ENCODE data around the gene TMEM134. TPM values are rescaled to one million over a fixed set of nuclear protein-coding genes. Genes with fewer than 3 reads are reported as not detected.

The TMEM134 gene
- total RNA-seq, 1 experiment from 2014 or later: 7.6 TPM

DNA sequence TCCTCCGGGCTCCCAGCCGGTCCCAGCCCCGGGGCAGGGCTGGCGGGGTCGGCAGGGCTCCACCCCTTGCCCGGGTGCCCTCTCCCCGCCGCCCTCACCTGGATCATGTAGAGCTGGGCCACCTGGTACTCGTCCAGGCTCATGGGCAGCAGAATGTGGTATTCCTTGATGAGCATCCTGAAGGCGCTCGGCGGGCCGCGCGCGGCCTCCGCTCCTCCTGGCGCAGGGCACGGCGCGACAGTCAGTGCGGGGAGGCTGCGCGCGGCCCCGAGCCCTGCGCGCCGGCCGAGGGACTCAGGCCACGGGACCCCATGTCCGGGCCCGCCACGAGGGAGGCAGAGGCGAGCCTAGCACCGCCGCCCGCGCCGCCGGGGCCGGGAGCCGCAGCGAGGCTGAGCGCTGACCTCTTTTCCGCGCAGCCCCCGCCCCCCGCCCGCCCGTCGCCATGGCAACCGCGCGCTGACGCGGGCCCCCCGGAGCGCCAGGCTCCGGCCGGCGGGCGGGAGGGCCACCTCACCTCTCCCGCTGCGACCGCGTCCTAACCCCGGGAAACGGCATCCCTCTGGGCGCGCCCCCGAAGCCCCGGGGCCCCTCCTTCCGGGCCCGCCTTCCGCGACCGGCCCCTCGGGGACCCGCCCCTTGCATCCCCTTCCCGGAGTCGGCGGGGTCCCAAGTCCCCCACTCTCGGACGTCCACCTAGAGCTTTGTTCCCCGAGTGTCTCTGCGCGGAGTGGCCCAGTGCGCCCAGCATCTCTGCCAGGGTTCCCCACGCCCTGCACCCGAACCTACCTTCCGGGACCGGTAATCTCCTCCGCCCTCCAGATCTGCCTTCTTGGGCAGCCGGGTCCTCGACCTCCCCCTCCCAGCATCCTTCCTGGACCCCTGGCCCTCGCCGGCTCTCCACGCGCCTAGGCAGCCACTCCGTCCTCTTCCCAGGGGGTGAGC lies 35.2 kb upstream of the TMEM134 start:
- H3K4me3 ChIP-seq: peak overlapping the region; percentile 62
- H3K4me1 ChIP-seq: no peaks in the 10 kb centered on the region
- DNase-seq: peak in 1 of 2 experiments; percentile 23
- H3K36me3 ChIP-seq: no peaks in the 10 kb centered on the region
- H3K9me3 ChIP-seq (replicated peaks): no peaks in the 10 kb centered on the region
- no peaks in the 10 kb centered on the region for H3K27me3 ChIP-seq
- no peak overlapping the region for H3K27ac ChIP-seq

DNA sequence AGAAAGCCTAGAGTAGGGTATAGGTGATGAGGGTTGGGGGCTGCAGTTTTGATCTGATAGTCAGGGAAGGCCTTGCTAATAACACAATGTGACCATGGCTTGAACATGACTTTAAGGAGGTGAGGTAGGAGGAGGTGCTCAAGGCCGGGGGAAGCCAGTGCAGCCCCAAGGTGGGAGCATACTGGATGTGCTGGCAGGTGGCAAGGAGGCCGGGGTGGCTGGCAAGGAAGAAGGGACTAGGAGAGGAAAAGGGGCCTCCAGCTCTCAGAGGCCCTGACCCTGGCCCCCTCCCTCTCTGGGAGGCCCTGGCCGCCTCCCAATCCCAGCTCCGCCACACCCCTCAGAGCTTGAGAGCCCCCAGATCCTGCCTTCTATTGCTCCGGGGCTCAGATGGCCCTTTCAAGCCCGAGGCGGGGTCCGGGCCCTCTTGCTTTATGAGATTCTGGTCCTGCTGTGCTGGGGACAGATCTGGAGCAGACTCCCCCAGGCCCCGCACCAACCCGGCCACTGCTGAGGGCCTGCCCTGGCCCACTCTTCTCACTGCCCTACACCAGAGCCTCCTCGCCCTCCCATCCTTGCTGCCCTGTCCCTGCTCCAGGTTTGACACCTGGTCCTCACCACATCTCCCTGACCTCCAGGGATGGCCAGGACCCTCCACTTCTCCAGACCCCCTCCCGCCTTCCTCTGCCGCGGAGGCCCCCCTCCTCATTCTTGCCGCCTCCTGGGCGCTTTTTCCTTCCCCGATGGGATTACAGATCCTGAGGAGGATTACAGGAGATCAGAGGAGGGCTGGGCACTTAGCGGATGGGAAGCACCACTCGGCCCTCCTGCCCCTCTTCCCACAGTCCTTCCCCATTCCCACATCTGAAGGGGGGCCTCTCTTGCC lies 34.3 kb upstream of the TMEM134 start:
- Histone ChIP-seq H3K4me3 (peak overlapping the region; percentile 62), H3K4me1 (no peaks in the 10 kb centered on the region), H3K27me3 (no peaks in the 10 kb centered on the region), H3K36me3 (no peaks in the 10 kb centered on the region), H3K27ac (no peak overlapping the region), H3K9me3 (replicated peaks) (no peaks in the 10 kb centered on the region)
- no peak for DNase-seq

DNA sequence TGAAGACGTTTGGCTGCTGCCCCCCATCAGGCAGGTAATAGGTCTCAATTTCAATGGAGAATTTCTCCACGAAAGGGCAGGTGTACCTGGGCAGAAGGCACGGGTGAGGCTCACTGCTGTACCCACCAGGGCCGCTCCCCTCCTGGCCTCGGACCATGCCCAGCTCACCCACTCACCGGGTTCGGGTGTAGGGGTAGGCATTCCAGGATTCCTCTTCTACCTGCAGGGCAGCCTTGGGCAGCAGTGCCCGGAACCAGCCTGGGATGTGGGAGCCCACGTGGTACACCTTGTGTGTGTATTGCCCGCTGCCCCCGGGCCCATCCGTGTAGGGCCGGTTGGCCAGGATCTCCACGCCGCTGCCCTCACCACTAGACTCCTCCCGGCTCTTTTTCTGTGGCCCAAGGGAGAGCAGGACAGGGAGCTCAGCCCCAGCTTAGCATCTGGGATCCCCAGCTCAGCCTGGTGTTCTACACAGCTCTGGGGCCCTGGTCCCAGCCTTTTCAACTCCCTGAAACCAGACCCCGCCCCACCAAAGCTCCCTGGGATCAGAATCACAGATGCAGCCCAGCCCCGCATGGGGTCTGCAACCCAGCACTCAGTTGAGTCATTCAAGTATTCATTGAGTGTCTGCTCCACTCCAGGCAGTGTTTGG lies 33.4 kb upstream of the TMEM134 start:
- H3K27ac ChIP-seq: no peak overlapping the region
- H3K4me1 ChIP-seq: no peaks in the 10 kb centered on the region
- no peaks in the 10 kb centered on the region for H3K9me3 ChIP-seq (replicated peaks)
- no peaks in the 10 kb centered on the region for H3K36me3 ChIP-seq
- DNase-seq: no peak
- H3K4me3 ChIP-seq: no peak overlapping the region
- H3K27me3 ChIP-seq: no peaks in the 10 kb centered on the region

DNA sequence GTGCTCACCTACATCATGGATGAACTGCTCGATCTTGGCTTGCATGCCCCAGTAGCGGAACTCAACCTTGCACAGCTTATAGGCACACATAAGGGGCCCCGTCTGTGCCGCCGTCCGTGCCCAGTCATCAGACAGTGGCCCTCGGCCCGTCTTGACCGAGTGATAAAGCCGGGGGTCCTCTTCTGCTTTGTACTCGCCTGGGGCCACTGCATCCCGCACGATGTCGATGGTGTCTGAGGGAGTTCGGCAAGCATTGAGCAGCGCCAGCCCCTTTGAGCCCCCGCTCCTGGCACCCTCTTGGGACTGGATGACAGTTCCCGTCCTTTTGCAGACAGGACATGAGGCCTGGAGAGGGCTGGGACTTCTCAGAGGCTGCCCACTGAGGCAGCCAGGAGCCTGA lies 32.8 kb upstream of the TMEM134 start:
- no peaks in the 10 kb centered on the region for H3K4me1 ChIP-seq
- H3K9me3 ChIP-seq (replicated peaks): no peaks in the 10 kb centered on the region
- DNase-seq: no peak
- H3K36me3 ChIP-seq: no peaks in the 10 kb centered on the region
- H3K27me3 ChIP-seq: no peaks in the 10 kb centered on the region
- H3K27ac ChIP-seq: no peak overlapping the region
- H3K4me3 ChIP-seq: no peak overlapping the region

DNA sequence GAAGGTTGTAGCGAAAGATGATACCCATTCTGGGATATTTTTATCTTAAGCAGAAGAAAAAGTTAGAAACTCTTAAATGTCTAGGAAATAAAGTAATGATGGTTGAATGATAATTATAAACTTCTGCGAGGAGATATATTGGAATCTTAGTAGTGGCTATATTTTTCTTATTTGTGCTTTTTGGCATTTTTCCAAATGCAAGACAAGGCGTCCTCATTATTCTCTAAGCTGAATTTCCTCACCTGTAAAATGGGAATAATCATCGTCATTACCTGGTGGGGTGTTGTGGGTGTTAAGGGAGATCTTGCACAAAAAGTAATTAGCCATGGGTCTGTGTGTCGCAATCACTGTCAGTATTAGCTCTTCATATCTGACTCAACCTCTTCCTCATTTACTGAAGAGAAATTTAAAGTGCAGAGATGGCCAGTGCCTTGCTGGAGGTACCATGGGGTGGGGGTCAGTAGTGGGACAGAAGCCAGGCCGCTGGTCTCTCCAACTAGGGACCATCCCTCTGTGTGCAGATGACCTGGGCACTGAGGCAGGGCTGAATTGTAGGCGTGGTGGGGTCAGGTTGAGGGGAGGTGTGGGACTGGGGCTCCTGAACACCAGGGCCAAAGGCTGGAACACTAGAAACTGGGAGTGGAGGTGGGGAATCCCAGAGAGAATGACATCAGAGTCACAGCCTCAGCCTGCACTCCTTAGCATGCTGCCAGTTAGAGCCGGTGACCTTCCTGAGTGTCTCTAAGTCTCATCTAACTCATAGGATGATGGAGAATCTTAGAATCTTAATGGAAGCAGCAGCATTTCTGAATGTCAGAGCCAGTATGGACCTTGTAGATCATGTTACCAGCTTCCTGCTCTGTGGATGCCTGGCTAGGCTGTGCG lies 32.0 kb upstream of the TMEM134 start:
- H3K4me3 ChIP-seq: no peak overlapping the region
- no peak overlapping the region for H3K27ac ChIP-seq
- H3K27me3 ChIP-seq: no peaks in the 10 kb centered on the region
- no peaks in the 10 kb centered on the region for H3K36me3 ChIP-seq
- H3K9me3 ChIP-seq (replicated peaks): no peaks in the 10 kb centered on the region
- no peak for DNase-seq
- no peaks in the 10 kb centered on the region for H3K4me1 ChIP-seq

DNA sequence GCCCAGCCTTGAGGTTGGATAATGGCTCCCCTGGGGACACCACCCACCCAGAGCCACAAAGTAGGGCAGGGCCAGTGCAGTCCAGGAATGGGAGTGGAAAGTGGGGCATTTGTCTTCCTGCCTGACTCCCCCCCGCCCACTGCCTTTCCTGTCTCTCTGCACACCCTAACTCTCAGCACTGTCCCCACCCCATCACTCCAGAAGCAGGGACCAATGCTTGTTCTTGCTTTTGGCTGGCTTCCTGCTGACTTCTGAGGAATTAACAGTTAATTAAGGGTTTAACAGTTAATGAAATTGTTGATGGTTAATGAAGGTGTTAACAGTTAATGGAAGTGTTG lies 31.4 kb upstream of the TMEM134 start:
- Histone ChIP-seq H3K9me3 (replicated peaks) (no peaks in the 10 kb centered on the region), H3K4me3 (no peak overlapping the region), H3K4me1 (no peaks in the 10 kb centered on the region), H3K27ac (no peak overlapping the region), H3K27me3 (no peaks in the 10 kb centered on the region), H3K36me3 (no peaks in the 10 kb centered on the region)
- DNase-seq: no peak

DNA sequence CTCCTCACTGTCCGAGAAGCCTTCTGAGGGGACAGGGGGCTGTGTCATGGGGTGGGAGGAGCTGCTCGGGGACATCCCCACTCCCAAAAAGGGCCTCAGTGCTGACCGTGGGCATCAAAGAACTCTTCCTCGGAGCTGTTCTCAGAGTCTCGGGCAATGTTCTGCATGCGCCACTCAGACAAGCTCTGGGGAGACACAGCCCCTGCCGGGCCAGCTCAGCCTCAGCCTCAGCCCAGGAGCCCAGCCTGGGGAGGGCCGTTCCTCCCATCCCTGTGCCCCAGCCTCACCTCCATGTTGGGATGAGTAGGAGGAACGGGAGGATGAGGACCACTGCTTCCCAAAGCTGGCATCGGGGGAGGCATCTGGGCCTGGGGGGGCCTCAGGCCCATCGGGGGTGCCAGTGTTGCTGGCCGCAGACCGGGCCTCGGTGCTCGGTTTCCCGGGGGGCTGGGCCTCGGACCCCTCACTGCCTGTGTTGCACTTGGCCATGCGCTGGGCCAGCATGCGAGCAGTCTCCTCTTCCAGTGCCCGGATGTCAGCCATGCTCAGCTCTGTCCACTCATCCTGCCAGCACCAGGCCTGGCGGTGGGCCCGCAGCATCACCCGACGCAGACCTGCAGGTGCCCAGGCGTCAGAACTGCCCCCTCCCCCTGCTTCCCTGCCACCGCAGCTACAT lies 30.9 kb upstream of the TMEM134 start:
- no peaks in the 10 kb centered on the region for H3K9me3 ChIP-seq (replicated peaks)
- no peak for DNase-seq
- no peak overlapping the region for H3K4me3 ChIP-seq
- no peaks in the 10 kb centered on the region for H3K4me1 ChIP-seq
- H3K36me3 ChIP-seq: no peaks in the 10 kb centered on the region
- no peak overlapping the region for H3K27ac ChIP-seq
- no peaks in the 10 kb centered on the region for H3K27me3 ChIP-seq

DNA sequence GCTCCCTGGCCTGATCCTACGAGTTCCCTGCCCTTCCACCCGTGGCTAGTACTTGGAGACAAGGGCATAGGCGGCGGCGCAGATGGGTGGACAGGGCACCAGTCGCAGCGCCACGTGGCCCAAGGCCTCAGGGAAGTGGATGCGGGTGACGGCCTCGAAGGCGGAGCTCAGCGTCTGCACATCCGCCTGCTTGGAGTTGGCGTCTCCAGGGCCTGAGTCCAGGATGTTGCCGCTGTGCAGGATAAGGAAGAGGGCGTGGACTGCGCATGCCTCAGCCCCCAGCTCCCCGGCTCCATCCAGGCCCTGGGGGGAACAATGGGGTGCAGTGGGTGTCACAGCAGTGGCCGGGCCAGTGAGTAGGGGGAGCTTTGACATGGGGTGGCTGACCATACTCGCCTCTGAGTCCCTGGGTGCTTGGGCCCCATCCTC lies 29.5 kb upstream of the TMEM134 start:
- no peak for DNase-seq
- no peaks in the 10 kb centered on the region for H3K36me3 ChIP-seq
- H3K27me3 ChIP-seq: no peaks in the 10 kb centered on the region
- no peaks in the 10 kb centered on the region for H3K4me1 ChIP-seq
- no peak overlapping the region for H3K27ac ChIP-seq
- H3K4me3 ChIP-seq: no peak overlapping the region
- H3K9me3 ChIP-seq (replicated peaks): no peaks in the 10 kb centered on the region

DNA sequence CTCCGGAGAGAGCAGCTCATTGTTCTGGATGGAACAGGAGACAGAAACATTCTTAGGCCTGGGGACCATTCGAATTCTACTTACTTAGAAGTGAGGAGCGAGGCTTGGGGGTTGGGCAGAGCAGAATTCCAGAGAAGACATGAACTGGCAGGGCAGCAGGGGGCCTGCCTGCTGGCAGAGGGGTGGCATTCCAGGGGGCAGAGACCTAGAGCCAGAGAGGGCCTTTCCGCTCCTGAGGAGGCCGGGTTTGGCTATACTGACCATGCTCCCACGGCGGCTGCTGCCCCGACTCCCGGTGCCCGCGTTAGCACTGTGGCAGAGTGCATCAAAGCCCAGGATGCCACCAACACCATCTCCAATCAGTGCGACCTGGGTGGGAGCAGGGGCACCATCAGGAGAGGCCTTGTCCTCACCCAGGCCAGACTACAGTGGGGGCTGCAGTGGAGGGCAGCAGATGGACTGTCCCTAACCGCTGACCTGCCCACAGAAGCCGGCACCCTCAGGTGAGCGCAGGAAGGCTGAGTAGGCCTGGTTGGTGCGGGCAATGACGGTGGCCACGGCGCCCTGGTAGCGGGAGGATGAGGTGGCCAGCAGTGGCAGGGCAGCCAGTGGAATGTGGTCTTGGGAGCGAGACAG lies 28.7 kb upstream of the TMEM134 start:
- Histone ChIP-seq H3K27me3 (no peaks in the 10 kb centered on the region), H3K4me3 (no peak overlapping the region), H3K4me1 (no peaks in the 10 kb centered on the region), H3K9me3 (replicated peaks) (no peaks in the 10 kb centered on the region), H3K36me3 (no peaks in the 10 kb centered on the region), H3K27ac (no peak overlapping the region)
- no peak for DNase-seq

DNA sequence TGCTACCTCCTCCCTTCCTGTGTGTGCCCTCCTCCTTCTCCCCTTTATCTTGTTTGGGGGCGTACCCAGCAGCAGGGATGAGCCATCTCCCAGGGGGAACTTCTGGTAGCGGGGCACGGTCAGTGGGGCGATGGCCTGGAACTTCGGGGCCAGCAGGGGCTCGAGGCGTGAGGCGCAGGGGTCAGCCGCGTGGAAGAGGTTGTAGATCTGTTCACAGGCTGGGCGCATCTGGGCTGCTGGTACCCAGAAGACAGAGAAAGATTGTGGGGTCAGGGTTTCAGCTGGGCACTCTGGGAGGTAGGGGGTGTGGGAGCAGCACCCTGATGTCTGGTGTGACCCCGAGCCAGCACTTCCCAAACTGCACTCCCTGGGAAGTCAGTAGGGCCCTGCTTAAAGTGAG lies 27.1 kb upstream of the TMEM134 start:
- DNase-seq: no peak
- Histone ChIP-seq H3K9me3 (replicated peaks) (no peaks in the 10 kb centered on the region), H3K36me3 (no peaks in the 10 kb centered on the region), H3K4me3 (no peak overlapping the region), H3K27me3 (no peaks in the 10 kb centered on the region), H3K4me1 (no peaks in the 10 kb centered on the region), H3K27ac (no peak overlapping the region)

DNA sequence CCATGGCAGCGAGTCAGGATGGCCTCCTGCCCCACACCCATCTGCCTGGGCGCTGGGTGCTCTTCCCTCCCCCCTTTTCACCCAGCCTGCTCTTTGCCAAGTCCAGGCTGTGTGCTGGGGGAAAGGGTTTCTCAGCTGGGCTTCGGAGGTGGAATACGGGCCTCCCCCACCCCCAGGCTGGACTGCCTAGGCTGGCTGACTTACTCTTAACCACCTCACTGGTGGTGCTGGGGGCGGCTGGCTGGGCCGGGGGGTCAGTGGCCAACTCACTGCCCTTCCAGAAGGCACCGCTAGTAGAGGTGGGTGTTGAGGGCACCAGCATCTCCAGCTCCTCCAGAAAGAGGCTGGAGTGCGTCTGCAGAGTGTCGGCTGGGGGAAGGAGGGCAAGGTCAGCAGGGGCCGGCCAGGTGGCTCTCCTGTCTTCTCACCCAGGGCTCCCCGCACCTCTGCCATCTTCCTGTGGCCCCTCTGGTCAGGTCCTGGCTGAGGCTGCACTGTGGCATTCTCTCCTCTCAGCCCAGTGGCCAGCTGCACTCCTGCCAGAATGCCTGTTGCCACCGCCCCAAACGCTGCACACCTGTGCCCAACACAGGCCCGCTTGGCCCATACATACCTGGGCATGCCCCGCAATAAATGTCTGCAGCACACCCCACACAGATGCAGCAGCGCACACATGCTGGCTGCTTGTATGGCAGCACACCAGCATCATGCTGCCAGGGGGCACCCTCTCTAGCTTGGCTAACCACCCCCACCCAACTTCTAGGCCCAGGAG lies 26.4 kb upstream of the TMEM134 start:
- Histone ChIP-seq H3K4me3 (no peak overlapping the region), H3K27me3 (no peaks in the 10 kb centered on the region), H3K9me3 (replicated peaks) (no peaks in the 10 kb centered on the region), H3K27ac (no peak overlapping the region), H3K4me1 (no peaks in the 10 kb centered on the region), H3K36me3 (no peaks in the 10 kb centered on the region)
- DNase-seq: no peak

DNA sequence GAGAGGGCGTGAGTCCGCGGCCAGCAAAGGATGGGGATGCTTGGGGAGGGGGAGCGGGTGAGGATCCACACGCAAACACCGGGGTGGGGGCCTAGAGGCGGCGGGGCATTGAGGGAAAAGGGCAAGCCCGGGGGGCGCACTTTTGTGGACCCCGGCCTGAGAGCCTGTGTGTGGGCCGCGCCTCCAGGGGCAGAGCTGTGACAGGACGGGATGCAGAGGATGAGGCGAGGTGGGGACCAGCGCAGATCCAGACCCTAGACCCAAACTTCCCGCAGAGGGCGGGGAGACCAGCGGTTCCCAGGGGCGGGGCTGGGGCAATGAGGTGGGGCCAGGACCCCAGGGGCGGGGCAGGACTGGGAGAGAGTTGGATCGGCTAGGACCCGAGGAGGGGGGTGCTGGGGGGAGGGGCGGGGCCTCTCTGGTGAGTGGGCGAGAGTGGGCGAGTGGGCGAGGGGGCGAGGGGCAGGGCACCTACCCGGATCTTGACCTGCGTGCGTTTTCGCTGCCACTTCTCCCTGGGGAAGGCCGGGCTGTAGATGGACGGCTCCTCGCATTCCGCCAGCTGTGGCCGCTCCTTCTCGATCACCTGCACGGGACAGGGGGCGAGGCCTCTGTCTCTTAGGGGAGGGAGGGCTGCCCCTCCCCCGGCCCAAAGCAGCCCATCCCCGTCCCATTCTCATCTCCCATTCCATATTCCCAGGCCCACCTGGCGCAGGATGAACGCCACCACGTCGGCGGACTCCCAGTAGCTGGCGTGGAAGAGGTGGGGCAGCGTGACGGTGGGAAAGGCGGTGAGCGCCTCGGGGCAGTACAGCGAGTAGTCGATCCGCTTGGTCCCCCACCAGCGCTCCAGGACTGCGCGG lies 25.6 kb upstream of the TMEM134 start:
- Histone ChIP-seq H3K4me1 (no peaks in the 10 kb centered on the region), H3K36me3 (no peaks in the 10 kb centered on the region), H3K9me3 (replicated peaks) (no peaks in the 10 kb centered on the region), H3K27ac (no peak overlapping the region), H3K4me3 (no peak overlapping the region), H3K27me3 (no peaks in the 10 kb centered on the region)
- no peak for DNase-seq
